ENCODE measurements around the gene STARD7.
"Not testable (repeated sequence)": the region's sequence is repeated elsewhere in the genome, so short reads cannot be mapped to it uniquely, and the experiment has no call there.

Gene STARD7

DNA sequence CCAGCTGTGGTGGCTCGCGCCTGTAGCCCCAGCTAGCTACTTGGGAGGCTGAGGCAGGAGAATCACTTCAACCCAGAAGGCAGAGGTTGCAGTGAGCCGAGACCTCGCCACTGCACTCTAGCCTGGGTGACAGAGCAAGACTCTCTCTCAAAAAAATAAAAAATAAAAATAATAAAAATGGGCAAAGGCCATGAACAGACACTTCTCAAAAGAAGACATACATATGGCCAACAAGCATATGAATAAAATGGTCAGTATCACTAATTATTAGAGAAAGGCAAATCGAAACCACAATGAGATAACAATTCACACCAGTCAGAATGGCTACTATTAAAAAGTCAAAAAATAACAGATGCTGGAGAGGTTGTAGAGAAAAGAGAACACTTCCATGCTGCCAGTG is 48.3 kb downstream of the STARD7 start:
- DNase-seq = not testable (repeated sequence)

DNA sequence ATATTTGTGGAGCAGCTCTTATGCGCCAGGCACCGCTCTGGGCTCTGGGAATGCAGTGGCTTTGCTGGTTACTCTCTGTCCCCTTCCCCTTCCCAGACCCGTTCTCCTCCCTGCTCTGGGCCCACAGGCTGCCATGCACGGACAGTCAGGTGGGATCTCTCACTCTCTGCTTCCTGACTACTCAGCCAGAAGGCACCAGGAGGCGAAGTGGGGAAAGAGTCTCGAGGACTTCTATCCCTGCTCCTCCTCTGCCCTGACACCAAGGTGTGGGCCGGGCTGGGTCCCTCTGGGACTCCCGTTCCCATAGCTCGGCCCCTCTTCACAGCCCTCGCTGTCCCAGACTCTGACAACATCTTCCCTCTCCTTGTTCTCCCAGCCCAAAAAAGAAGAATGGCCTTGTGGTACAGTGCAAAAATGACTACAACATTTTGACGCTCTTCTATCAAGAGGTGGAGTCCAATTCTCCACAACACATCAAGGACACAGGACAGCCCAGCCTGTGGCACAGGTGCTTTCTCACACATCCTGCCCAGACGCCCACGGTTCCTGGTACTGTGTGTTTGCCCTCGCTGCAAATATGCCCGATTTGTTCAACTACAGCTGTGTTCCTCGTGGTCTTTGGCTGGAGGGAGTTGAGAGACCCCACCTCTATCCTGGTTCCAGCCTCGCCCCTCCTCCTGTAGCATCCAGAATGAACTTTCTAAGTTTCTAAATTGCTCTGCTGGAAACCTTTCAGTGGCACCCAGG is 49.4 kb downstream of the STARD7 start:
- peak; percentile 79 to 80 for DNase-seq

DNA sequence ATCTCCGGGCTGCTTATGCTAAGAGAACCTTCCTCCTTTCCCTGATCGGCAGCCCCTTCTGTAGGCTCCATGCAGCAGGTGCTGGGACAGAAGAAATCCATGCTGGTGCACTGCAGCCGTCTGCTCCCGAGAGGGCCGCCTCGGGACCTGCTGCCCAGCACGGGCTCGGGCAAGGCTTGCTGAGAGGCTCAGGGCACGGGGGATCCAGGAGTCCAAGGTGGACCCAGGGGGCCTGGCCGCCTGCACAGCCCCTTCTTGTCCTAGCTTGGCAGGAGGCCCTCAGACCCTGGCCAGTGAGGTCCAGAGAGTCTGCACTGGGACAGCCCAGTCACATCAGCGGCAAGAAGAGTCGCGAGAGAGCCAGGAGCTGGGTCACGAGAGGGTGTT is 50.1 kb downstream of the STARD7 start:
- DNase-seq = peak in 1 of 2 experiments; percentile 46

DNA sequence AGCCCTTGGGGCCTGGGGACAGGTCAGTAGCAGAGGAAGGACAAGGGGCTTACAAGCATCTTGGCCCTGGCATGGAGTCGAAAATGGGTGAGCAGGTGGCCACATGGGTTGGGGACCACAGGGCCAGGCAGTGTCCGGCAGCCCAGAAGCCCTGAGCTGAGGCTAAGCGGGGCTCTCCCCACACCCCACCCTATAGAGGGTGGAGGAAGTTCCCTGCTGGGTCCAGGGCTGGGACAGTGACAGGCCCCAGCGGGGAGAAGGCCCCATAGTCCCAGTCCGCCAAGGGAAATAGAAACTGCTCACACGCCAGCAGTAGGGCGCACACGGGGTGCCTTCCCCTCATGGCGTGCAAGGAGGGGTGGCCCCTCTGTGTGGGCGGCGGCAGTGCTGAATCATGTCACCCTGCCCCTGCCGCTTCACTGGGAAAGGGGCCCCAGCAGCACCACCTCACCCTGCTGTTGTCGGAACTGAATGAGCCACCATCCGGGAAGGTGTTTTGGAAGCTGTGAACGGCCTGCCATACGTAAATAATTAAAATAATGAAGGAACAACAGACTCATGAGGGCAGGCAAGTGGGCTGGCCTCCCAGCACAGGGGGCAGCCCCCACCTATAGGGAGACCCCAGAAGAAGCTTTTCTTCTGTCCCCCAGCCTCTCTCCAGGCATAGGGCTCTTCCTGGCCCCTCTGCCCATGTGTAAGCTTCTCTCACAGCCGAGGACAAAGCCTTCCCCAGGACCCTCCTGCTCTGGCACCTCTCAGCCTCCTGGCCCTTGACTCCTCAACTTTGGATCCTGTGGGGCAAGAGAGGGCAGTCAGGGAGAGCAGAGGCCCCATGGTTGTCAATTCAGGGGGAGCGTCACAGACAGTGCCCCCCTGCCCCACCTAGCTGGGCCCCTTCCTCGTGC is 50.7 kb downstream of the STARD7 start:
- DNase-seq = peak; percentile 97

DNA sequence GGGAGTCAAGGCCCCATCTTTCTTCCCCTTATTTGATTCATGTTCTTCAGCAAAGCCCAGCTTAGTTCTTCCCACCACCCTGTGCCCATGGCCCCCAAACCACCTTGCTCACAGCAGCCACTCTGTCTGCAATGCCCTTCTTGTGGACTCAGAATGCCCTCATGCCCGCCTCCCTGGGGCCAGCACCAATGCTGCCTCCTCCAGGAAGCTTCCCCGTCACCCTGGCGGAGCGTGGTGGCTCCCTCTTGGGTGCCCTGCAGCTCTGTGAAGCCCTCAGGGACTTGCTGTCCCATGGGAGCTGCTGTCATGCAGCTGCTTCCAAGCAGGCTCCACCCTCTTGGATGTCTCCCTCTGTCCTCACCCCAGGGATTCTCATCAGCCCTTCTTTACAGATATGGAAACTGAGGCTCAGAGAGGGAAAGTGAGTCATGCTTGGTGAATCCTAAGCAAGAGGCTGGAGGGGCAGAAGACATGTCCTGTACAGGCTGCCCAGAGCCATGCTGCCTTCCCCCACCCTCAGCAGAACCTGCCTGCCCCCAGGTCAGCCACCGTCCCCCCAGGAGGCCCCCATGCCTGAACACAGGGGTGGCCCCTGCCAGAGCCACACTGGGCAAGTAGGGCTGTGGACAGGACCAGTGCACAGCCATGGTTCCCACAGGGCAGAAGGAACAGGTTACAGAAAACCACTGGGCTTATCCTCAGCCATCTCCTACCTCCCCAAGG is 51.5 kb downstream of the STARD7 start:
- DNase-seq = peak; percentile 72 to 73

DNA sequence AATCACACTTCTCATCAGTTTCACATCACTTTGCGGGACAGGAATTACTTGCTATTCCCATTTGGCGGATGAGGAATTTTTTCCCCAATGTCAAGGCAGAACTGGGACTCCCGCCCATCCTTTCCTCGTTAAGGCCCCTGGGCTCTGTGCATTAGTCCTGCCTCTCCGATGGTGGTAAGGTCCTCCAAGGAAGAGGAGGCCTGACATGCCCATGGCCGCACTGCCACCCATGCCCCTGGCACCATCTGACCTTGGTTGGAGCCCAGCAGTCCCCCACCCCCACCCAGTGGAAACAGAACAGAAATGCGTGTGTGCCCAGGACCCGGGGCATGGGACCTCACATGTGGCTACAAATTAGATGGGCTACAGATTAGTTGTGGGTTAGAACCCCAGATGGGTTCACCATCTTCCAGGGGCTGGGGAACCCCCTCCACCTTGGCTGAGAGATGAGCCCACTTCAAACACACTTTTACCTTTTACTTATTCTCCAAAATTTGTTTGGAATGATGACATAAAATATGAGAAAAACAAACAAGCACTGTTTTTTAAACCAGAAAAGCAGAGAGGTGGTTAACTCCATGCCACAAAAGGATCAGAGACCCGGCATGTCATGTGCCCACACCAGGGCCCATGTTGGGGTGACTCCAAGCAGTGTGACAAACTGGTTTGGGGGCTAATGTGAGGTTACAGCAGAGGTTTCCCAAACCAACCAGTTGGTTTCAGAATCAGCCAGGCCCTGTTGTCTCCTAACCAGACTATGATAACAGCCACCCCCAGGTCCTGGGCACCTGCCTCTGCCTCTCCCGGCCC is 52.4 kb downstream of the STARD7 start:
- peak; percentile 80 to 82 for DNase-seq

DNA sequence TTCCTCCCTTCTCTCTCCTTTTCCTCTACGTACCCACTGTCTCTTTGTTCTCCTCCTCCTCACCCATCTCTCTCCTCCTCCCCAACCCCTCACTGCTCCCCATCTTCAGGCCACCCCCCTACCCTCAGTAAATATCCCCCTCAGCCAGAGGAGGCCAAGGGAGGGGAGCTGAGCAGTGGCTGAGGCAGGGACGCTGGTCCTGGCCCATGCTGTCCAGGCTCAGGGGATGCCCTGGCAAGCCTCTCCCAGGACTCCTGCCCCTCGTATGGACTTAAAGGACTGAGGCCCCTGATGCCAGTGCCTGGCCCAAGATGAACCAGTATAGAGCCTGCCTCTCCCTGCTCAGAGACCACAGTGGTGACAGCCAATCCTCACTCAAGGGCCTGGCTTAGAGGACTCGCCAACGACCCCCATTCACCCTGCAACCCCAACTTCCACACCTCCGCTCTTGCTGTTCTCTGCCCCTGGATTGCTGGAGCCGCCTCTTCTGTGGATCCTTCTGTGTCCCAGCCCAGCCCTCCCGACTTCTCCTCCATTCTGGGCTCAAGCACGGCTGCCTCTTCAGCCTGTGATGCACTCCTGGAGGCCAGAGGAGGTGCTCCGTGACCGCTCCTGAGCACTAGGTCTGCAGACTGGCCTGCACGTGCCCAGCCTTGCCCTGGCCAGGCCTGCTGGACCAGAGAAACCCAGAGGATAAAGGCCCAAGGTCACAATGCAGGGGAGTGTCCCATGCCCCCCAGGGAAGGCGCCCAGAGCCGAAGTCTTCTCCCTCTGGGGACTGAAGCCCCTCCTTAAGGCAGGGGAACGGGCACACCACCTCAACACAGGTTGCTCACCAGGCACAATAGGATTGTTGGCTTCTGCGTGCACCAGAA is 53.9 kb downstream of the STARD7 start:
- DNase-seq = peak in 1 of 2 experiments; percentile 22

DNA sequence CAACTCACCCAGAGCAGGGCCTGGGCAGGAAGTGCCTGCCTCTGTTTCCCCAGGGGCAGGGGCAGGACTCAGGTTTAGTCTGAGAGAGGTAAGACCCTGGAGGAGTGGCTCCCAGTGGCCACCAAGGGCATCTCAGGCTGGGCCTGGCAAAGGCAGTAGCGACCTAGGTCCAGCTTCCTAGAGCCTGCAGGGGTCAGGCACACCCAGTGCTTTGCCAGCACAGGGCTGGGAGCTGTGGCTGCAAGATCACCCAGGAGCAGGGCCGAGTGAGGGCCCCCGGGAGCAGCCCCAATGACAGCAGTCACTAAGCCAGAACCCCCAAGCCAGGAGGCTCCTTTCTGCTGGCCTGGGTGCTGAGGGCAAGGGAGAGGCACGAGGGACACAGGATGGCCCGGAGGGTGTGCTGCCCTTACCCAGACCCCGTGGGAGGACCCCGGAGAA is 54.6 kb downstream of the STARD7 start:
- DNase-seq = peak in 1 of 2 experiments; percentile 36

DNA sequence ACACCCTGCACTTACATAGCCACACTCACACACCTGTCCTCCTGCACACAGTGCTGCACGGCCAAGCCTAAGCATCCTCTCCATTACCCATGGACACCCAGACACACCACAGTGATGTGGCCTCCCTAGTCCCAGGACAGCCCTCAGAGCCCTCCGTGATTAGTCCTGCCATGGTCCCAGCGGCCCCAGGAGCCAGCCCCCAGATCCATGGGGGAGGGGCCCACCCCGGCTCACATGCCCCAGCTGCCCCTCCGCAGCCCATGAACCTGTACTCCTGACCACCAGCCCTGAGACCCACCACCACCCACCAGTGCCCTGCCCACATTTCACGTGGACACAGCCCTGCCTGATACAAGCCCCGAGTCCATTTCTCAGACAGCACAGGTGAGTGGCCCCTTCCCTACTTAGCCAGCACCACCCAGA is 55.3 kb downstream of the STARD7 start:
- DNase-seq = no peak

DNA sequence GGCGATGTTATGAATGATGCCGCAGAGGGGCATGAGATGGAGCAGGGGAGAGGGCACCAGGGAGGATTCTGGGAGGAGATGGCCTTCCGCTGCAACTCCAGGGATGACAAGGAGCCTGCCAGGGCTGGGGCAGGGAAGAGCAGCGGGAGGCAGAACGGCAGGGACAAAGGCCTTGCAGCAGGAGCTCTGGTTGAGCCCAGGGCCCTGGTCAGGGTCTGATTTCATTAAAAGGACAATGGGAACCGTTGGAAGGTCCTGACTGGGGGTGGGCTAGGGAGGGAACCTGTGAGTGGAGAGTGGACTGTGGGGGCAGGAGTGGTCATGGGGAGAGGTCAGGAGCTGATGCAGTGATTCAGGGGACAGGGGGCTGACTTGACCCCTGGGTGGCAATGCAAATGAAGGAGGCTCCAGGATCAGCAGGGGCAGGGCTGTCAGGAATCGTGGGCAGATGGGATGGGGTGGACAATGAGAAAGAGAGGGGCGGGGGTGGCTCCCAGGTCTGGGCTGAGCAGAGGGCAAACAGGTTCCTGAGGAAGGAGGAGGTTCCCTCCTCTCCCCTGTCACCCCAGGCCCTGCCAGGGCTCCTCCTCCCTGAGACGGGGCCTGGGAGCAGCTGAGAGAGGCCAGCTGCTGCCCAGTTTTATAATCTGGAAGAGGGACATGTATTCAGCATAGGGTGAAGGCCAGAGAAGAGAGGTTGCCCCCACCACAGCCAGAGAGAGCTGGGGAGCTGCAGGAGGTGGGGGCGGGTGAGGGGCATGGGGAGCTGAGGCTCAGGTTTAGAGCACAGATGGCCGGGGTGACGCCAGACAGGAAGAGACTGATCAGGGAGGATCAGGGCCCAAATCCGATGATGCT is 56.1 kb downstream of the STARD7 start:
- DNase-seq = no peak

DNA sequence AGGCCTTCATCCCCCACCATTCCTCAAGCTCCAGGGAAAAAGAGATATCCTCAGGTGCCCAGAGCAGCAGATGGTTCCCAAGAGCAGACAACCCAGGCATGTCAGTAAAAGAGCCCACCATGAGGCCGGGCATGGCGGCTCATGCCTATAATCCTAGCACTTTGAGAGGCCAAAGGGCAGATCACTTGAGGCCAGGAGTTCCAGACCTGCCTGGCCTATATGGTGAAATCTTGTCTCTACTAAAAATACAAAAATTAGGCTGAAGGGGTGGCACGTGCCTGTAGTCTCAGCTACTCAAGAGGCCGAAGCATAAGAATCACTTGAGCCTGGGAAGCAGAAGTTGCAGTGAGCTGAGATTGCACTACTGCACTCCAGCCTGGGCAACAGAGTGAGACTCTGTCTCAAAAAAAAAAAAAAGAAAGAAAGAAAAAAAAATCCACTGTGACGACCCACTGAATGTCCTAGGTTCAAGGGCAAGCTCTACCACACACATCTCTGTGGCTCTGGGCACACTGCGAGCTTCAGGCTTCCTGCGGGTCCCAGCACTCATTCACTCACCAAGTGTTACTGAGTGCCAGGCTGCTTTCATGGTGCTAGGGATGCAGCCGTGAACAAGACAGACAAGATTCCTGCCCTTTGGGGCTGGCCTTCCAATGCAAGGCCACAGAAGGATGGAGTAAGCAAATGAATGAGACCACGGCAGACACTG is 56.9 kb downstream of the STARD7 start:
- peak in 1 of 2 experiments; percentile 17 for DNase-seq

DNA sequence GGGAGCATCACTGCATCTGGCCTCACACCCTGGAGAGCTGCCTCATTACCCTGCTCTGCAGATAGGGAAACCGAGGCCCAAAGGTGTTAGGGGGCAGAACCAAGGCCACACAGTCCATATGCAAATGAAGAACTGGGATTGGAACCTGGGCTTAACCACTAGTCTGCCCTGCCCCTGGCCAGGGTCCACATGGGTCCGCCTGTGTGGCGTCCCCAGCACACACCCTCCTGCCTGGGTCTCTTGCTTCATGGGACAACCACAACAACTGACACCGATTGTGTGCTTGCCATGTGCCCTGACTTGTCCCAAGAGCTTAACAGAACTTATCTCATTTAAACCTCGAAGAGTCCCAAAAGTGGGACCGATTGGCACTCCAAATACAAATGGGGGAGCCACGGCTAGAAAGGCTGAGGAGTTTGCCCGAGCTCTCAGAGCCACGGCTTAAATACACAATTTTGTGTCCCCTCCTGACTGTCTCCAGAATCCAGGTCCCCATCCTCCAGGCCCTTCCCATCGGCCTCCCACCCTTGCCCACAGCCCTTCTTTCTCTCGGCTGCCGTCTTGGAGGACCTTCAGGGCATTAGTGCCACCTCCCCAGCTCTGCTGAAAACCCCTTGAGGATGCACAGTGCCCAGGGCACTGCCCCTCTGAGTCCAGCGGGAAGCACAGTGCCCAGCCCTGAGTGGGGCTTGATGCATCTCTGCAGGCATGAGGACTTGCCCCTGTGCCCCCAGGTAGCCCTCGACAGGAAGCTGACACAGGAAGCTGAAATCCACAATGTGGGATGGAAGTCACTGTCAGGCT is 57.6 kb downstream of the STARD7 start:
- DNase-seq = peak in 1 of 2 experiments; percentile 22

DNA sequence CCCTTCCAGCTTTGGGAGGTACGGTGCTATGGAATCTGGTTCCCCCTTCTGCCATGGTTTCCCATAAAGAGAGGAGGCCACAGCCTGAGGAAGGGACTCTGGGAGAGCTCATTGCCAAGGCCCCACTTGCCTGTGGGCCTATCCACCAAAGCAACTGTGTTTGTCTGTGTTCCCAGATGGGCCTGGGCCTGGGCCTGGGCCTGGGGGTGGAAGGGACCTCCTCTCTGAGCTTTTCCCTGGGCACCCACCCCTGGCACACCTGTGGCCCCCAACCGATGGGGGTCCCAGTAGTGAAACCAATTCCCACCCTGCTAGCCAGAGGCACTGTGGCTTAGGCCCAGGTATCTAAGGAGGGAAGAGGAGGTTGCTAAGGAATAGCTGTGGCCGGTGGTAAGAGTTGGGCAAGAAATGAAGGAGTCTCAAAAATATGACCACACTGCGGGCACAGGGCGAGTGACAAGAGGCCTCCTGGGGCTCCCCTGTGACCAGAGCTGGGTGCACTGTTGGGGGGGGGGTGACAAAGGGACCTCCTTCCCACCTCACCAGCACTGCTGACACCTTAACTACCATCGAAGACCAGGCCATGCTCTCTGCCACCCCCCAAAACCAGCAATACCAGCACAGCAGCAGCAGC is 58.5 kb downstream of the STARD7 start:
- DNase-seq = peak in 1 of 2 experiments; percentile 17

DNA sequence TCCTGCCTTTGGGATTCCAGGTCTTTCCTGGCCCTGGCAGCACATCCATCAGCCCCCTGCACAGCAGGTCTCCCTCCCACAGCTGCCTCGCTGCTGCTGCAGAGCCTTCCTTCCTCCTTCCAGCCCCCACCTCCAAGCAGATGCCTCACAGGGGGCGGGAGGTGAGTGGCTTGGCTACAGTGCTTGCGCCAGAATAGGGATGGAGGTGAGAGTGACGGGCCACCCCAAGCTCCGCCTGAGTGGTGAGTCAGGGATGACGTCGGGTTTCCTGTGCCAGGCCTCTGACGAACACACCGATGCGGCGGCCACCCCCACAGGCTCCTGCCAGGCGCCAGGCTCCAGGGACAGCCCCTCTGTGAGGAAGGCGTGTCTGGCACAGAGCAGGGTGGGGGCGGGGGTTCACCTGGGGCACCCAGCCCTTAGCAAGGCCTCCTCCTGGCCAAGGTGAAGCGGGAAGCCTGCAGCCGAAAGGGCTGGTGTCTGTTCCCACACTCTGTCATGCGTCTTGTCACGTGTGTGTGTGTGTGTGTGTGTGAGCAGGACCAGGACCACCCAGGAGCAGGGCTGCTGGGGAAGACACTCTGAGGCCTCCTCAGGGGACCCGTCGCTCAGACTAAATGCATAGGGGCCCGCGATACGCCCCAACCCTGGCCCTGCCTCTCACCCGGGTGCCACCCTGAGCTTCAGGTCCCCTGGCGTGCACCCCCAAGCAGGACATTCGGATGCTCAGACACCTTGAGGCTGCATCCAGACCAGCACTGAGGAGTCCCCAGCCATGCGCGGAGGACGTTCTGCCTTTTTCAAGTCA is 60.0 kb downstream of the STARD7 start:
- DNase-seq = peak; percentile 96 to 98

DNA sequence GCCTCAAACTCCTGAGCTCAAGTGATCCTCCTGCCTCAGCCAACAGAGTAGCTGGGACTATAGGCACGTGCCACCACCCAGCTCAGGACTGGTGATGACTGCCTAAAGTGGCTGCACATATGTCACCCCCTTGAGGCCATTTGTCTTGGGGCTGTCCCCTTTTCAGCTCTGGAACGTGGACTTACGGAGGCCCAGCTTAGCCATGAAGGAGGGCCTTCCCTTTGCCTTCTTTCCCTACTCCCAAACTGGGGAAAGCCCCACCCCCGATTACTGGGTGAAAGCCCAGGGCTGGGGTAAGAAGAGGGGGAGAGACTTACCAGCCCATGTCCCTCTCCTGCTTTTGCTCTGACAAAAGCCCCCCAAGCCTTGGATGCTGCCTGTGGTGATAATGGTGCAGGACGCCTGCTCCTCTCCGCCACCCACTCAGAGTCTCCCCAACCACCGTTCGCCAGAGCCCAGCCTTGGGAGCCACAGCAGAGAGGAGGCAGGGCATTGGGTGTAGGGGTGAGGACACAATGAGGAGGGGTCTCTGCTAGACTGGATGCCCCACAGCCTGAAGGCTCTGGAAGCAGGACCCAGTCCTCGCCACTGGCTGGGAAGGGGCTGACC is 60.9 kb downstream of the STARD7 start:
- DNase-seq = peak; percentile 68

DNA sequence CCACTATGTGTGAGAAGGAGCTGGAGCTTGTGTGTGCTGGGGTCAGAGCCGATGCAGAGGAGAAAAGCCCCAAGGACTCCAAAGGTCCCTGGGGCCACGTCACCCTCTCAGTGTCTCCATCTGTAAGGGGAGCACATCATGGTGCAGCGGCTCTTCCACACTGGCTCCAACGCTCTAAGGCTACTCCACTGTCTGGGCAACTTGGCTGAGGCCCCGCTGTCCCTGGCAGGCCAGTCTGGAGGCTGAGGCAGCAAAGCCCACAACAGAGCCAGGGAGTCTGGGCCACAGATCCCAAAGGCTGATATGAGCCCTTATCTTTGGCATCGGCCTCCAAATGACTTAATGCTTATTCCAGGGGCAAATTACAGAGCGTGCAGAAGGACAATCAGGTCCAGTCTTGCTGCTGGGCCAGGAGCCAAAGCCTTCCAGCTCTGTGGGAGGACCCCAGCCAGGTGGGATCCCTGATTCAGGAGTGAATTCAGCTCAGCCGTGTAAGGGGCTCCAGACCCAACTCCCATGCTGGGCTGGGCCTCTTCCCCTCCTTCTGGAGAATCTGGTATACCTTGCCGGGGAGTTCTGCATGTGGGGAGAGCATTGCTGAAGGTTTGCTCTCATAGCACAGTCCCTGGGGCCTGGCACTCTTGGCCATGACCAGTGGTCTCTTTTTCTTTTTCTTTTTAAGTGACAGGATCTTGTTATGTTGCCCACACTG is 61.6 kb downstream of the STARD7 start:
- DNase-seq = no peak
